GM18502 (cell line): ENCODE results near the gene DLX6.
A peak's percentile ranks its signal among the peaks of the same experiment; 100 is the strongest.
"Not testable (repeated sequence)": the region's sequence is repeated elsewhere in the genome, so short reads cannot be mapped to it uniquely, and the experiment has no call there.

Experiments used
- ATAC-seq: cut with Tn5 transposase; IDR thresholded peaks from one replicate; pipeline ENCODE4 v1.9.1; 2021; ENCODE audit warnings: mild to moderate bottlenecking; ENCODE audit not compliant: unreplicated experiment, poor library complexity

The DLX6 gene

GRCh38 chr7:97021747-97022490, 16.6 kb downstream of the DLX6 start:
- ATAC-seq: no peak

GRCh38 chr7:97022491-97023306, 17.3 kb downstream of the DLX6 start:
- ATAC-seq: no peak

GRCh38 chr7:97024209-97025129, 19.1 kb downstream of the DLX6 start, which contains the start of gene DLX5:
DLX5 (minus strand) TSS chr7:97024831; CDS start chr7:97024623, 208 bp downstream.
- ATAC-seq: no peak

GRCh38 chr7:97025130-97025499, 19.8 kb downstream of the DLX6 start:
- ATAC-seq: no peak

GRCh38 chr7:97025983-97026714, 20.8 kb downstream of the DLX6 start:
- no peak for ATAC-seq

GRCh38 chr7:97026715-97027426, 21.5 kb downstream of the DLX6 start:
- no peak for ATAC-seq

GRCh38 chr7:97027427-97028234, 22.3 kb downstream of the DLX6 start:
- peak; percentile 91 for ATAC-seq

- ATAC-seq: not testable (repeated sequence)
Observed at GRCh38 chr7:97034213-97034852, 29.0 kb downstream of the DLX6 start.

GRCh38 chr7:97039374-97040065, 34.2 kb downstream of the DLX6 start:
- ATAC-seq: no peak

- no peak for ATAC-seq
Observed at GRCh38 chr7:97043281-97043680, 37.9 kb downstream of the DLX6 start.
